ENCODE data around the gene UTY.

The UTY gene

GRCh38 chrY:13398876-13399275, 81.0 kb downstream of the UTY start:
- DNase-seq = no peak

GRCh38 chrY:13381110-13381683, 98.6 kb downstream of the UTY start:
- DNase-seq = peak in 1 of 2 donors; percentile 14

GRCh38 chrY:13370868-13371800, 108.7 kb downstream of the UTY start:
- peak in 1 of 2 donors; percentile 29 for DNase-seq

- no peak for DNase-seq
These were observed 109.6 kb downstream of the UTY start for GRCh38 chrY:13370245-13370644.

GRCh38 chrY:13368513-13368845, 111.4 kb downstream of the UTY start:
- DNase-seq = no peak

- DNase-seq = no peak
These were observed 116.2 kb downstream of the UTY start for GRCh38 chrY:13363641-13364040.

GRCh38 chrY:13362662-13363061, 117.2 kb downstream of the UTY start:
- no peak for DNase-seq

- DNase-seq = no peak
These were observed 117.9 kb downstream of the UTY start for GRCh38 chrY:13361656-13362636.

- no peak for DNase-seq
These were observed 128.4 kb downstream of the UTY start for GRCh38 chrY:13351443-13351842.

- no peak for DNase-seq
These were observed 132.7 kb downstream of the UTY start for GRCh38 chrY:13347106-13347505.

GRCh38 chrY:13345549-13345948, 134.3 kb downstream of the UTY start:
- no peak for DNase-seq

- DNase-seq = peak in 1 of 2 donors; percentile 46
These were observed 136.4 kb downstream of the UTY start for GRCh38 chrY:13343307-13343946.

- DNase-seq = no peak
These were observed 139.9 kb downstream of the UTY start for GRCh38 chrY:13339939-13340338.

GRCh38 chrY:13339381-13339780, 140.5 kb downstream of the UTY start:
- DNase-seq = no peak

- DNase-seq = no peak
These were observed 141.1 kb downstream of the UTY start for GRCh38 chrY:13338711-13339110.

- DNase-seq = no peak
These were observed 141.9 kb downstream of the UTY start for GRCh38 chrY:13337934-13338333.

- DNase-seq = no peak
These were observed 146.0 kb downstream of the UTY start for GRCh38 chrY:13333791-13334190.

GRCh38 chrY:13330651-13331050, 149.2 kb downstream of the UTY start:
- DNase-seq = no peak

GRCh38 chrY:13312966-13313365, 166.9 kb downstream of the UTY start:
- no peak for DNase-seq

GRCh38 chrY:13307959-13308358, 171.9 kb downstream of the UTY start:
- no peak for DNase-seq

GRCh38 chrY:13300795-13301194, 179.0 kb downstream of the UTY start:
- DNase-seq = no peak

- no peak for DNase-seq
These were observed 180.4 kb downstream of the UTY start for GRCh38 chrY:13299411-13299810.

All from CD4-positive, alpha-beta T cell treated with Interleukin-4 for 1 hour (primary cell).